ENCODE measurements around the gene TTC4.

- TF ChIP-seq CTCF (conservative IDR thresholded peaks at IDR 0.05; ENCODE audit: low read length) = no peak
- no peak for TF ChIP-seq EZH2phosphoT487 (IDR thresholded peaks at IDR 0.05; ENCODE audit: borderline replicate concordance, low read depth, low read length)
Observed at GRCh38 chr1:54694771-54695170, 20.9 kb upstream of the TTC4 start.

Data from OCI-LY7 (cell line).